NCI-H2081 treated with DMSO at 0.1 percent for 48 hours (cell line): ENCODE results near the gene AP3M1.

Experiments
- DNase-seq: peaks from one replicate; lab custom pipeline; 2025; lab: John Stamatoyannopoulos, UW

AP3M1 gene

GRCh38 chr10:74114041-74114448 is 36.6 kb downstream of the AP3M1 start:
- DNase-seq: no peak

- no peak for DNase-seq
Measured at GRCh38 chr10:74113546-74113945, 37.1 kb downstream of the AP3M1 start.

- no peak for DNase-seq
Measured at GRCh38 chr10:74111799-74112198, 38.8 kb downstream of the AP3M1 start.

GRCh38 chr10:74110120-74110519 is 40.5 kb downstream of the AP3M1 start:
- no peak for DNase-seq

- no peak for DNase-seq
Measured at GRCh38 chr10:74109452-74109851, 41.2 kb downstream of the AP3M1 start.

- DNase-seq: no peak
Measured at GRCh38 chr10:74107391-74107790, 43.2 kb downstream of the AP3M1 start.

- no peak for DNase-seq
Measured at GRCh38 chr10:74104996-74105395, 45.6 kb downstream of the AP3M1 start.

- DNase-seq: no peak
Measured at GRCh38 chr10:74104480-74104879, 46.1 kb downstream of the AP3M1 start.

- DNase-seq: no peak
Measured at GRCh38 chr10:74103560-74104258, 46.9 kb downstream of the AP3M1 start.

- DNase-seq: no peak
Measured at GRCh38 chr10:74099836-74100235, 50.8 kb downstream of the AP3M1 start.

GRCh38 chr10:74099420-74099819 is 51.2 kb downstream of the AP3M1 start:
- no peak for DNase-seq

- no peak for DNase-seq
Measured at GRCh38 chr10:74097776-74098175, 52.9 kb downstream of the AP3M1 start.

- no peak for DNase-seq
Measured at GRCh38 chr10:74096777-74097176, 53.9 kb downstream of the AP3M1 start.

GRCh38 chr10:74094231-74094630 is 56.4 kb downstream of the AP3M1 start:
- no peak for DNase-seq

GRCh38 chr10:74093530-74094164 is 57.0 kb downstream of the AP3M1 start:
- DNase-seq: no peak

- no peak for DNase-seq
Measured at GRCh38 chr10:74092372-74092771, 58.3 kb downstream of the AP3M1 start.

GRCh38 chr10:74088722-74089121 is 61.9 kb downstream of the AP3M1 start:
- DNase-seq: no peak

GRCh38 chr10:74086317-74086716 is 64.3 kb downstream of the AP3M1 start:
- DNase-seq: no peak

- no peak for DNase-seq
Measured at GRCh38 chr10:74084955-74085354, 65.7 kb downstream of the AP3M1 start.

GRCh38 chr10:74083304-74083703 is 67.3 kb downstream of the AP3M1 start:
- no peak for DNase-seq

GRCh38 chr10:74081941-74082718 is 68.5 kb downstream of the AP3M1 start:
- DNase-seq: no peak

GRCh38 chr10:74081192-74081803 is 69.3 kb downstream of the AP3M1 start:
- no peak for DNase-seq
